Gastrocnemius medialis (tissue), 4 donors: Measurements from ENCODE around the gene AGRP. TPM values are rescaled to one million over a fixed set of nuclear protein-coding genes. Genes with fewer than 3 reads are reported as not detected.

Experiments used
- ATAC-seq, 2 donors: fragments of 150-250 bp; one replicate each; pipeline ENCODE4 v1.9.1; 2016
- DNase-seq, 2 donors: peaks; one replicate each; pipeline ENCODE4 v3.0.0-alpha.2; 2019
- H3K27ac ChIP-seq, 4 donors: fragments of 200-600 bp; sonication (generic); 1 replicate in 1 of 4; 2 replicates in 3 of 4; pipeline ENCODE4 v1.5.1; 2016 to 2018; ENCODE audit warnings: mild to moderate bottlenecking in 2 of 4, moderate library complexity in 1 of 4
- H3K27me3 ChIP-seq, 3 donors: fragments of 200-600 bp; sonication (generic) in 2 of 3; 1 replicate in 1 of 3; 2 replicates in 2 of 3; pipeline versions ENCODE4 v1.5.1 to v1.6.0; 2016 to 2019; ENCODE audit warnings: mild to moderate bottlenecking in 1 of 3, moderate library complexity in 1 of 3
- H3K36me3 ChIP-seq, 2 donors: fragments of 200-600 bp; sonication (generic) in 1 of 2; one replicate each; pipeline ENCODE4 v1.5.1; 2017 to 2018
- H3K4me1 ChIP-seq, 2 donors: fragments of 200-600 bp; sonication (generic) in 1 of 2; one replicate each; pipeline ENCODE4 v1.5.1; 2016 to 2017; ENCODE audit warnings: mild to moderate bottlenecking in 2 of 2
- H3K4me3 ChIP-seq, 4 donors: fragments of 200-600 bp; sonication (generic) in 3 of 4; 1 replicate in 1 of 4; 2 replicates in 3 of 4; pipeline ENCODE4 v1.5.1; 2016 to 2019; ENCODE audit warnings: mild to moderate bottlenecking in 2 of 4
- H3K9me3 ChIP-seq, 3 donors: fragments of 200-600 bp; sonication (generic) in 2 of 3; 1 replicate in 1 of 3; 2 replicates in 2 of 3; pipeline ENCODE4 v1.5.1; 2016 to 2019
- POLR2A ChIP-seq, 2 donors: fragments of 450-650 bp; IDR thresholded peaks; one replicate each; pipeline ENCODE4 v1.6.1; 2017; ENCODE audit warnings: antibody characterized with exemption in 2 of 2, mild to moderate bottlenecking in 2 of 2, moderate library complexity in 2 of 2
- in situ Hi-C, 4 donors: fragments of 200-750 bp; cut with MboI; loops; one replicate each; pipeline versions ENCODE4 v1.15.0 to v1.8.0; 2017; ENCODE audit warnings: low sequenced_read_pairs in 4 of 4
- intact Hi-C: fragments of 100-400 bp; cut with DNase I; formaldehyde crosslinking; loops from one replicate; pipeline ENCODE4 v1.15.1; 2023; ENCODE audit warnings: low total_unique reads
- total RNA-seq, 4 donors: library from RNA; depleted of rRNA; stranded (reverse); fragments of >200 nt; gene quantifications; one replicate each; pipeline versions ENCODE4 v1.1.0 to v1.2.3, GENCODE V29; 2016
- TF ChIP-seq, protein P1 (sequence below), 5 experiments: fragments of 450-650 bp in 3 of 5; fragments of 200-600 bp in 2 of 5; sonication (generic) in 2 of 5; IDR thresholded peaks in 4 of 5; conservative IDR thresholded peaks in 1 of 5; 1 replicate in 4 of 5; 2 replicates in 1 of 5; pipeline ENCODE4 v1.5.1; 2016 to 2019; ENCODE audit warnings: antibody characterized with exemption in 5 of 5, mild to moderate bottlenecking in 3 of 5, moderate library complexity in 3 of 5

AGRP gene
- total RNA-seq, 4 donors from 2014 or later, result not detected

DNA sequence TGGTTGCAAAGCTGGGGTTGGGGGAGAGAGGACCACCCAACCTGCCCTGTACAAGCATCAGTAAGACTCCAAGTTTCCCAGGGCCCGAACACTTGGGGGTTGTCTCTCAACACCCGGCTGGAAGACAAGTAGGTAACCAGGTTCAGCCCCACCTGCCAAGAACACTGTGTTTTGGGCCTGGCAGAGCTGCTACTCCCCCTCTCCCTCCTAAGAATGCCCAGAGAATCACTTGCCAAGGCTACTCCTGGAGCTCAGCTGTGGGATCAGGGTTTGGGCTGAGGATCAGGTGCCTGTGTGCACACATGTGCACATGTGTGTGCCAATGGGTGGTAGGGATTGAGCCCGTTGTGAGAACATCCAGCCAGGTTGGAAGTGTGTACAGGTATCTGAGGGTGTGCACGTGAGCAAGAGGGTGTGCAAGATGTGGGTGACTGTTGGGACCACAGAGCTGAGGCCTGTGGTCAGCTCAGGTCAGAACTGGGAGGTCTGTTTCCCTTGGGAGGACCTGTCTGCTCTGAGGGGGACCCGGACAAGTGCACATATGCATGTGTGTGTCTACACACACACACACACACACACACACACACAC lies 50.1 kb downstream of the AGRP start:
- in situ Hi-C loops (no loop called here), intact Hi-C loops (no loop called here)
- H3K27ac ChIP-seq, result no peak overlapping the region
- peaks cover 11 to 16% of the 10 kb centered on the region in 2 donors for H3K4me1 ChIP-seq
- no peaks in the 10 kb centered on the region for H3K9me3 ChIP-seq
- ATAC-seq (no peak), DNase-seq (no peak)
- H3K4me3 ChIP-seq, result no peak overlapping the region
- H3K36me3 ChIP-seq, result peaks cover 0 to 13% of the 10 kb centered on the region in 2 donors
- TF ChIP-seq, protein P1, sequence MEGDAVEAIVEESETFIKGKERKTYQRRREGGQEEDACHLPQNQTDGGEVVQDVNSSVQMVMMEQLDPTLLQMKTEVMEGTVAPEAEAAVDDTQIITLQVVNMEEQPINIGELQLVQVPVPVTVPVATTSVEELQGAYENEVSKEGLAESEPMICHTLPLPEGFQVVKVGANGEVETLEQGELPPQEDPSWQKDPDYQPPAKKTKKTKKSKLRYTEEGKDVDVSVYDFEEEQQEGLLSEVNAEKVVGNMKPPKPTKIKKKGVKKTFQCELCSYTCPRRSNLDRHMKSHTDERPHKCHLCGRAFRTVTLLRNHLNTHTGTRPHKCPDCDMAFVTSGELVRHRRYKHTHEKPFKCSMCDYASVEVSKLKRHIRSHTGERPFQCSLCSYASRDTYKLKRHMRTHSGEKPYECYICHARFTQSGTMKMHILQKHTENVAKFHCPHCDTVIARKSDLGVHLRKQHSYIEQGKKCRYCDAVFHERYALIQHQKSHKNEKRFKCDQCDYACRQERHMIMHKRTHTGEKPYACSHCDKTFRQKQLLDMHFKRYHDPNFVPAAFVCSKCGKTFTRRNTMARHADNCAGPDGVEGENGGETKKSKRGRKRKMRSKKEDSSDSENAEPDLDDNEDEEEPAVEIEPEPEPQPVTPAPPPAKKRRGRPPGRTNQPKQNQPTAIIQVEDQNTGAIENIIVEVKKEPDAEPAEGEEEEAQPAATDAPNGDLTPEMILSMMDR (IDR thresholded peaks at IDR 0.05 in 4 of 5, conservative IDR thresholded peaks at IDR 0.05 in 1 of 5), result no peak
- TF ChIP-seq POLR2A (IDR thresholded peaks at IDR 0.05), result no peak
- H3K27me3 ChIP-seq, result peaks cover 0 to 6% (median 0%) of the 10 kb centered on the region in 3 donors

Other genes with a start within 250 kb of the AGRP start
- 10 to 100 TPM; 26.3 to 65.3 (median 52.4) TPM for gene FHOD1, start 236.1 kb downstream of the AGRP start, total RNA-seq
- 1 to 10 TPM in 3 of 4 donors, under 1 TPM in 1; 0.61 to 2.0 (median 1.2) TPM for gene SLC9A5, start 234.6 kb downstream of the AGRP start, total RNA-seq
- 10 to 100 TPM in 1 of 4 donors, 1 to 10 TPM in 3; 1.1 to 16.5 (median 2.6) TPM for gene PLEKHG4, start 204.0 kb downstream of the AGRP start, total RNA-seq
- gene KCTD19, start 156.8 kb downstream of the AGRP start, total RNA-seq, result not detected
- not detected for gene LRRC36, start 156.7 kb downstream of the AGRP start, total RNA-seq
- gene TPPP3, start 90.0 kb downstream of the AGRP start, total RNA-seq, result 10 to 100 TPM in 2 of 4 donors, 1 to 10 TPM in 2; 2.2 to 31.9 (median 7.1) TPM
- 10 to 100 TPM in 1 of 4 donors, 1 to 10 TPM in 3; 4.4 to 11.0 (median 8.9) TPM for gene ZDHHC1, start 67.1 kb downstream of the AGRP start, total RNA-seq
- gene HSD11B2, start 52.4 kb downstream of the AGRP start, total RNA-seq, result 1 to 10 TPM in 2 of 4 donors, not detected in 2; 2.3 to 4.1 TPM
- 100 to 1,000 TPM; 117 to 211 (median 157) TPM for gene ATP6V0D1, start 2.4 kb downstream of the AGRP start, total RNA-seq
- 10 to 100 TPM; 10.6 to 65.4 (median 25.1) TPM for gene RIPOR1, start 45.3 kb upstream of the AGRP start, total RNA-seq
- 10 to 100 TPM; 25.9 to 35.9 (median 30.3) TPM for gene CTCF, start 79.0 kb upstream of the AGRP start, total RNA-seq
- 1 to 10 TPM in 1 of 4 donors, under 1 TPM in 1, not detected in 2; 0.10 to 1.1 TPM for gene CARMIL2, start 161.6 kb upstream of the AGRP start, total RNA-seq
- gene ACD, start 176.7 kb upstream of the AGRP start, total RNA-seq, result 10 to 100 TPM in 3 of 4 donors, 1 to 10 TPM in 1; 9.9 to 12.8 (median 11.1) TPM
- gene PARD6A, start 177.4 kb upstream of the AGRP start, total RNA-seq, result 10 to 100 TPM in 3 of 4 donors, 1 to 10 TPM in 1; 2.7 to 17.3 (median 12.5) TPM
- gene ENKD1, start 183.2 kb upstream of the AGRP start, total RNA-seq, result 10 to 100 TPM in 3 of 4 donors, 1 to 10 TPM in 1; 8.1 to 14.2 (median 11.2) TPM
- gene C16orf86, start 183.3 kb upstream of the AGRP start, total RNA-seq, result 1 to 10 TPM; 5.1 to 8.5 (median 7.3) TPM
- gene GFOD2, start 235.8 kb upstream of the AGRP start, total RNA-seq, result 10 to 100 TPM in 3 of 4 donors, 1 to 10 TPM in 1; 8.9 to 15.4 (median 11.6) TPM